Parathyroid adenoma (tissue), 2 donors: ENCODE results near the gene TGFB2.

Experiments used
- H2AFZ ChIP-seq: fragments of 300-600 bp; sonication (generic); one replicate; pipeline ENCODE4 v1.7.0; 2017; ENCODE audit warnings: antibody characterized with exemption, mild to moderate bottlenecking
- H3K27ac ChIP-seq: fragments of 300-600 bp; sonication (generic); one replicate; pipeline ENCODE4 v1.7.0; 2017
- H3K27me3 ChIP-seq: fragments of 300-600 bp; sonication (generic); one replicate; pipeline ENCODE4 v1.7.0; 2017; ENCODE audit warnings: low read length; ENCODE audit not compliant: control insufficient read depth, insufficient read depth
- H3K36me3 ChIP-seq: fragments of 300-600 bp; sonication (generic); one replicate; pipeline ENCODE4 v1.7.0; 2017; ENCODE audit warnings: low read length; ENCODE audit not compliant: control insufficient read depth, insufficient read depth
- H3K4me1 ChIP-seq: fragments of 300-600 bp; sonication (generic); one replicate; pipeline ENCODE4 v1.7.0; 2017; ENCODE audit warnings: control low read depth
- H3K4me2 ChIP-seq: fragments of 300-600 bp; sonication (generic); one replicate; pipeline ENCODE4 v1.7.0; 2017; ENCODE audit warnings: low read length
- H3K4me3 ChIP-seq: fragments of 300-600 bp; sonication (generic); one replicate; pipeline ENCODE4 v1.7.0; 2017; ENCODE audit warnings: low read depth, low read length
- H3K79me2 ChIP-seq: fragments of 300-600 bp; sonication (generic); one replicate; pipeline ENCODE4 v1.7.0; 2017; ENCODE audit warnings: control low read depth
- H3K9ac ChIP-seq: fragments of 300-600 bp; sonication (generic); one replicate; pipeline ENCODE4 v1.7.0; 2017; ENCODE audit warnings: mild to moderate bottlenecking
- H3K9me3 ChIP-seq: fragments of 300-600 bp; sonication (generic); one replicate; pipeline ENCODE4 v1.7.0; 2017; ENCODE audit warnings: low read length; ENCODE audit not compliant: control insufficient read depth
- CTCF ChIP-seq: fragments of 300-600 bp; sonication (generic); IDR thresholded peaks from one replicate; pipeline ENCODE4 v1.7.0; 2017; ENCODE audit warnings: antibody characterized with exemption, mild to moderate bottlenecking
- donor health status: primary hyperparathyroidism.

Gene TGFB2

GRCh38 chr1:218395916-218396315, 50.8 kb downstream of the TGFB2 start:
- Histone ChIP-seq H3K4me1 (no peaks in the 10 kb centered on the region), H3K36me3 (no peaks in the 10 kb centered on the region), H3K9ac (no peak overlapping the region), H3K79me2 (no peaks in the 10 kb centered on the region), H3K4me2 (no peak overlapping the region), H2AFZ (no peak overlapping the region), H3K27ac (no peak overlapping the region), H3K9me3 (no peaks in the 10 kb centered on the region), H3K27me3 (no peaks in the 10 kb centered on the region), H3K4me3 (no peak overlapping the region)
- TF ChIP-seq CTCF = no peak

- H3K27me3 ChIP-seq = no peaks in the 10 kb centered on the region
- no peaks in the 10 kb centered on the region for H3K4me1 ChIP-seq
- no peak for TF ChIP-seq CTCF
- no peak overlapping the region for H3K27ac ChIP-seq
- H3K4me3 ChIP-seq = no peak overlapping the region
- no peak overlapping the region for H3K4me2 ChIP-seq
- H3K79me2 ChIP-seq = no peaks in the 10 kb centered on the region
- H3K36me3 ChIP-seq = no peaks in the 10 kb centered on the region
- no peak overlapping the region for H3K9ac ChIP-seq
- H2AFZ ChIP-seq = no peak overlapping the region
- H3K9me3 ChIP-seq = no peaks in the 10 kb centered on the region
Observed at GRCh38 chr1:218397752-218398339, 52.7 kb downstream of the TGFB2 start.

- H3K9ac ChIP-seq = no peak overlapping the region
- H2AFZ ChIP-seq = no peak overlapping the region
- H3K4me1 ChIP-seq = no peaks in the 10 kb centered on the region
- H3K4me2 ChIP-seq = no peak overlapping the region
- no peaks in the 10 kb centered on the region for H3K9me3 ChIP-seq
- no peak for TF ChIP-seq CTCF
- no peaks in the 10 kb centered on the region for H3K27me3 ChIP-seq
- no peaks in the 10 kb centered on the region for H3K79me2 ChIP-seq
- no peak overlapping the region for H3K27ac ChIP-seq
- H3K36me3 ChIP-seq = no peaks in the 10 kb centered on the region
- H3K4me3 ChIP-seq = no peak overlapping the region
Observed at GRCh38 chr1:218400624-218401023, 55.5 kb downstream of the TGFB2 start.

- H3K4me2 ChIP-seq = no peak overlapping the region
- no peaks in the 10 kb centered on the region for H3K27me3 ChIP-seq
- H3K9me3 ChIP-seq = no peaks in the 10 kb centered on the region
- H3K36me3 ChIP-seq = no peaks in the 10 kb centered on the region
- H3K4me1 ChIP-seq = no peaks in the 10 kb centered on the region
- no peak overlapping the region for H2AFZ ChIP-seq
- no peak overlapping the region for H3K4me3 ChIP-seq
- H3K79me2 ChIP-seq = no peaks in the 10 kb centered on the region
- H3K9ac ChIP-seq = no peak overlapping the region
- TF ChIP-seq CTCF = no peak
- no peak overlapping the region for H3K27ac ChIP-seq
Observed at GRCh38 chr1:218401441-218401997, 56.4 kb downstream of the TGFB2 start.
